ENCODE data around the gene NXPH1.

The NXPH1 gene

GRCh38 chr7:8516976-8517375 lies 83.6 kb downstream of the NXPH1 start:
- no peak for DNase-seq (ENCODE audit: low spot score)
- TF ChIP-seq, protein P1, sequence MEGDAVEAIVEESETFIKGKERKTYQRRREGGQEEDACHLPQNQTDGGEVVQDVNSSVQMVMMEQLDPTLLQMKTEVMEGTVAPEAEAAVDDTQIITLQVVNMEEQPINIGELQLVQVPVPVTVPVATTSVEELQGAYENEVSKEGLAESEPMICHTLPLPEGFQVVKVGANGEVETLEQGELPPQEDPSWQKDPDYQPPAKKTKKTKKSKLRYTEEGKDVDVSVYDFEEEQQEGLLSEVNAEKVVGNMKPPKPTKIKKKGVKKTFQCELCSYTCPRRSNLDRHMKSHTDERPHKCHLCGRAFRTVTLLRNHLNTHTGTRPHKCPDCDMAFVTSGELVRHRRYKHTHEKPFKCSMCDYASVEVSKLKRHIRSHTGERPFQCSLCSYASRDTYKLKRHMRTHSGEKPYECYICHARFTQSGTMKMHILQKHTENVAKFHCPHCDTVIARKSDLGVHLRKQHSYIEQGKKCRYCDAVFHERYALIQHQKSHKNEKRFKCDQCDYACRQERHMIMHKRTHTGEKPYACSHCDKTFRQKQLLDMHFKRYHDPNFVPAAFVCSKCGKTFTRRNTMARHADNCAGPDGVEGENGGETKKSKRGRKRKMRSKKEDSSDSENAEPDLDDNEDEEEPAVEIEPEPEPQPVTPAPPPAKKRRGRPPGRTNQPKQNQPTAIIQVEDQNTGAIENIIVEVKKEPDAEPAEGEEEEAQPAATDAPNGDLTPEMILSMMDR (IDR thresholded peaks at IDR 0.05): no peak
- H3K27ac ChIP-seq: no peak overlapping the region
- H3K4me3 ChIP-seq: no peak overlapping the region

DNA sequence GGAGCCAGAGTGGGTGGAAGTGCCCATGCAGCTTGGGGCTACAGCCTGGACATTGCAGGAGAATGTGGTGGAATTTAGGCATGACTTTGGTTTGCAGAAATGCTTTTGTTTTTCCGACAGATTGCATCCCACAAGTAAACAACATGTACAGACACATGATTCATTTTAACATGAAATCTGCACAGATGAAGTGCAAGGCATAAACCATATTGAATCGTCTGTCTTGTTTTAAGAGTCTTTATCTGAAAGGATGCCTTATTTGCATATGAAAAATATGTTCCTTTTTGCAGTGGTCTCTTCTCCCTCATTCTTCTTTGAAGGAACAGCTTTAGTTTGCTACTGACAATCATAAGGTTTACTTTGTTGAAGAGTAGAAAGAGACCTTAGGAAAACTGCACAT lies 94.9 kb downstream of the NXPH1 start:
- DNase-seq (ENCODE audit: low spot score): no peak
- no peak overlapping the region for H3K4me3 ChIP-seq
- no peak overlapping the region for H3K27ac ChIP-seq
- TF ChIP-seq, protein P1 (IDR thresholded peaks at IDR 0.05): no peak

DNA sequence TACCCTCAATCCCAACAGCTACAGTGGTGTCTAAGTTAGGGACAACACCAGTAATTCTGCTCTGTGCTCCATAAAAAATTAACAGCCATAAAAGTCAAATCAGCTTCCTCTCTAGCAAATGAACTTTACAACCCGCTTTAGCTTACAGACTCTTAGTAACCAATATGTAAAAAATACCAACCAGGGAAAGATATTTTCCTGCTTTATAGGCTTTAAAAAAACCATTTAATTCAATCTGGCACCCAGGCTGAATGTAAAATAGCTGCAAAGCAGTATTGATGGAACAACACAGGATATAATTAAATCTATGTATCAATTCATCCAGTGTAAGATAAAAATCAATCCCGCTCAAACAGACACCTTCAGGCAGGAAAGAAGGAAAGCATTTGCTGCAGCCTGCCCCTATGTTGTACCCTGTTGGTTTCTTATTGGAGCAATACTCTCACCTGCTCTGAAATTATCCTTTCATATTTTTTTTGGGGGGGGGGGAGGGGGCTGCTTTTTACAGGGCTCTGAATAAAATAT lies 98.6 kb downstream of the NXPH1 start:
- no peak overlapping the region for H3K4me3 ChIP-seq
- TF ChIP-seq, protein P1 (IDR thresholded peaks at IDR 0.05): no peak
- no peak overlapping the region for H3K27ac ChIP-seq
- no peak for DNase-seq (ENCODE audit: low spot score)

DNA sequence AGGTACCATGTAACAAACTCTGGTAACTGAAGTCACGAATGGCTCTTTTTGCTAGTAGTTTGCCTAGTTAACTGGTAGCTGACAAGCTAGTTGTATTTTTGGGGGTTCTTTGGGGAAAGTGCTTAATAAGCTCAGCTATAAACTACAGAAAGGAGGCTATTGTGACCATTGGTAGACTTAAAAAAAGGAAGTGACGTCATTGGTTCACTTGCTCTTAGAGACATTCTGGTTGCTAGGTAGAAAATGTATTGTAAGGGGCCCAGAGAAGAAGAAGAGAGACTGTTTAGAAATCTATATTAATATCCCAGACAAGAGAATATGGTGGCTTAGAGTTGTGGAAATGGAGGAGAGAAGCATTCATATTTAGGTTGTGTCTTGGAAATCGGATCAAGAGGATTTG lies 103.0 kb downstream of the NXPH1 start:
- DNase-seq (ENCODE audit: low spot score): no peak
- TF ChIP-seq, protein P1 (IDR thresholded peaks at IDR 0.05): no peak
- Histone ChIP-seq H3K27ac (no peak overlapping the region), H3K4me3 (no peak overlapping the region)

GRCh38 chr7:8549046-8549445 lies 115.6 kb downstream of the NXPH1 start:
- Histone ChIP-seq H3K27ac (no peak overlapping the region), H3K4me3 (no peak overlapping the region)
- no peak for DNase-seq (ENCODE audit: low spot score)
- TF ChIP-seq, protein P1 (IDR thresholded peaks at IDR 0.05): no peak

- TF ChIP-seq, protein P1 (IDR thresholded peaks at IDR 0.05): no peak
- Histone ChIP-seq H3K4me3 (no peak overlapping the region), H3K27ac (no peak overlapping the region)
- no peak for DNase-seq (ENCODE audit: low spot score)
These were observed 127.1 kb downstream of the NXPH1 start for GRCh38 chr7:8560501-8560900.

DNA sequence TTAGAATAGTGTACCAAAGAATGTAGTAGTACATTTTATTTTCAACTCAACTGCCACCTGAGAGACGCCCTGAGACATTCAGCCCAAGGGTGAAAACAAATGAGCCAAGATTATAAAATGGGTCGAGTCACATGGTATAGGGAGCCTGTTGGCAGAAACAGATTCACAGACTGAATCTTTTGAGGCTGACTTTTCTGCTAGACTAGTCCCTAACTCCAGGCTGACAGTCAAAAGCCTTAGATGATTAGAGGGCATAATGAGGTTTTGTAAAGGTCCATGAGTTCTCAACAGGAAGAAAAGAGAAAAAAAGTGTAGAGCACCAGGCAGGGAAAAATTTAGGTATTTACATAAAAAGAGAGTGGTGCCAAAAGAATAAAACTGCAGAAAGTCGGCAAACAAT lies 128.0 kb downstream of the NXPH1 start:
- no peak for DNase-seq (ENCODE audit: low spot score)
- TF ChIP-seq, protein P1 (IDR thresholded peaks at IDR 0.05): no peak
- no peak overlapping the region for H3K27ac ChIP-seq
- no peak overlapping the region for H3K4me3 ChIP-seq
